Heart left ventricle (tissue), 16 donors: ENCODE results near the gene KLHL42. TPM values are rescaled to one million over a fixed set of nuclear protein-coding genes. Genes with fewer than 3 reads are reported as not detected.

Experiments
- ATAC-seq, 4 donors: fragments of 200-7000 bp; cut with Tn5 transposase; one replicate each; pipeline ENCODE4 v1.9.1; 2020 to 2022; ENCODE audit warnings: moderate library complexity in 4 of 4, mild to moderate bottlenecking in 3 of 4, moderate number of reproducible peaks in 1 of 4
- DNase-seq, 5 donors: peaks; one replicate each; pipeline ENCODE4 v3.0.0-alpha.2; 2020
- H3K27ac ChIP-seq, 12 donors: fragments of 200-600 bp; sonication (generic) in 4 of 12; one replicate each; pipeline versions ENCODE4 v1.5.0 to v1.8.0; 2016 to 2022; ENCODE audit warnings: mild to moderate bottlenecking in 2 of 12
- H3K27me3 ChIP-seq, 9 donors: fragments of 200-600 bp; sonication (generic) in 2 of 9; one replicate each; pipeline versions ENCODE4 v1.5.1 to v1.8.0; 2016 to 2022; ENCODE audit warnings: mild to moderate bottlenecking in 3 of 9
- H3K36me3 ChIP-seq, 9 donors: fragments of 200-600 bp; sonication (generic) in 2 of 9; one replicate each; pipeline versions ENCODE4 v1.5.0 to v1.8.0; 2018 to 2022; ENCODE audit warnings: mild to moderate bottlenecking in 2 of 9
- H3K4me1 ChIP-seq, 12 donors: fragments of 200-600 bp; sonication (generic) in 4 of 12; one replicate each; pipeline versions ENCODE4 v1.5.0 to v1.8.0; 2016 to 2022; ENCODE audit warnings: mild to moderate bottlenecking in 3 of 12
- H3K4me3 ChIP-seq, 12 donors: fragments of 200-600 bp; sonication (generic) in 4 of 12; one replicate each; pipeline versions ENCODE4 v1.5.0 to v1.8.0; 2017 to 2022; ENCODE audit warnings: mild to moderate bottlenecking in 9 of 12, moderate library complexity in 4 of 12
- H3K9me3 ChIP-seq, 12 donors: fragments of 200-600 bp; sonication (generic) in 4 of 12; one replicate each; pipeline versions ENCODE4 v1.5.0 to v1.8.0; 2016 to 2022; ENCODE audit warnings: mild to moderate bottlenecking in 1 of 12
- CTCF ChIP-seq, 12 donors: fragments of 200-600 bp; sonication (generic) in 4 of 12; IDR thresholded peaks; one replicate each; pipeline versions ENCODE4 v1.5.0 to v1.8.0; 2018 to 2022; ENCODE audit warnings: antibody characterized with exemption in 12 of 12, mild to moderate bottlenecking in 5 of 12
- POLR2A ChIP-seq, 2 donors: fragments of 450-650 bp; IDR thresholded peaks; one replicate each; pipeline ENCODE4 v1.6.1; 2017; ENCODE audit warnings: antibody characterized with exemption in 2 of 2, mild to moderate bottlenecking in 2 of 2, moderate library complexity in 2 of 2
- WGBS, 4 donors: extraction: QIAGEN DNeasy Blood & Tissue Kit in 2 of 4; methylation state at CpG; one replicate each; pipeline versions ENCODE4 v1.1.5 to v1.1.7; 2013 to 2018; 5-methylcytosine and 5-hydroxymethylcytosine counted together
- intact Hi-C, 10 donors: fragments of 100-400 bp; cut with DNase I; formaldehyde crosslinking; loops; one replicate each; pipeline versions ENCODE4 v1.11.1 to v1.14.2; 2022
- polyA plus RNA-seq, 2 donors: library from polyadenylated mRNA; stranded (reverse); fragments of 200-250 nt; gene quantifications; one replicate each; pipeline ENCODE4 v1.2.3, GENCODE V29; 2013
- total RNA-seq, 9 donors: library from RNA; depleted of rRNA in 2 of 9; stranded (reverse); fragments of >200 nt in 2 of 9; fragmentation: NEBNext Ultra II Directional in 3 of 9; extraction: Animal tissue kit (Norgen Biotek cat#: 25700) in 3 of 9; gene quantifications; one replicate each; pipeline versions ENCODE4 v1.1.0 to v1.2.4, GENCODE V29; 2016 to 2023
- donor health status: ischemic (EF 13 %, LVEDD 7.1; RV severe dilation, severe dysfunction).
- donor health status: healthy with polysubstance abuse.
- donor health status: DM: no; HTN: yes; CAD: no.
- donor health status: DM: no; HTN: no; CAD: no.
- donor health status: ischemic (EF 25% LVEDD 6.9; RV normal size, moderate dysfunction).
- donor health status: ischemic (EF 25% LVEDD 5.7; RV mildly dilated, moderate dysfunction).
- donor health status: healthy.
- donor health status: DM: yes; HTN: yes; CAD: no.
- donor health status: ischemic (EF 35%, LVEDD 5.7; RV mildly dilated, moderate dysfunction).
- donor health status: nonischemic (EF 11% LVEDD 7.7; RV severe dilation, severe dysfunction).
- donor health status: DM: yes; HTN: yes; CAD: no.
- donor health status: PGD.
- donor health status: ischemic (EF 29% LVEDD 5.4; RV normal size, mild dysfunction).
- donor health status: nonischemic (EF 23%, LVEDD 6.1; RV moderate dilation, normal function).

The KLHL42 gene
- total and polyA plus RNA-seq, 11 donors, result 3.2 to 11.4 (median 5.9) TPM

- no peaks in the 10 kb centered on the region for H3K4me1 ChIP-seq
- TF ChIP-seq CTCF (IDR thresholded peaks at IDR 0.05) (no peak), POLR2A (IDR thresholded peaks at IDR 0.05) (no peak)
- intact Hi-C loops, result no loop called here
- 0 to 46% (median 20%) methylated on average over 1 of the region's 1 CpG for WGBS, 4 donors
- H3K36me3 ChIP-seq, result peaks cover 0 to 10% (median 0%) of the 10 kb centered on the region in 9 donors
- no peak overlapping the region for H3K27ac ChIP-seq
- no peaks in the 10 kb centered on the region for H3K9me3 ChIP-seq
- no peak overlapping the region for H3K4me3 ChIP-seq
- H3K27me3 ChIP-seq, result no peaks in the 10 kb centered on the region
- no peak for DNase-seq
- ATAC-seq, result no peak
Measured at GRCh38 chr12:27805238-27805637, 25.2 kb downstream of the KLHL42 start.

GRCh38 chr12:27806259-27806658 lies 26.2 kb downstream of the KLHL42 start:
- Histone ChIP-seq H3K36me3 (peaks cover 0 to 6% (median 0%) of the 10 kb centered on the region in 9 donors), H3K4me3 (no peak overlapping the region), H3K27ac (no peak overlapping the region), H3K4me1 (no peaks in the 10 kb centered on the region), H3K9me3 (no peaks in the 10 kb centered on the region), H3K27me3 (no peaks in the 10 kb centered on the region)
- no peak for TF ChIP-seq CTCF (IDR thresholded peaks at IDR 0.05)
- no peak for TF ChIP-seq POLR2A (IDR thresholded peaks at IDR 0.05)
- WGBS, 4 donors, result 73 to 95% (median 85%) methylated on average over 4 of the region's 4 CpGs
- intact Hi-C loops, result no loop called here
- ATAC-seq (no peak), DNase-seq (no peak)

DNA sequence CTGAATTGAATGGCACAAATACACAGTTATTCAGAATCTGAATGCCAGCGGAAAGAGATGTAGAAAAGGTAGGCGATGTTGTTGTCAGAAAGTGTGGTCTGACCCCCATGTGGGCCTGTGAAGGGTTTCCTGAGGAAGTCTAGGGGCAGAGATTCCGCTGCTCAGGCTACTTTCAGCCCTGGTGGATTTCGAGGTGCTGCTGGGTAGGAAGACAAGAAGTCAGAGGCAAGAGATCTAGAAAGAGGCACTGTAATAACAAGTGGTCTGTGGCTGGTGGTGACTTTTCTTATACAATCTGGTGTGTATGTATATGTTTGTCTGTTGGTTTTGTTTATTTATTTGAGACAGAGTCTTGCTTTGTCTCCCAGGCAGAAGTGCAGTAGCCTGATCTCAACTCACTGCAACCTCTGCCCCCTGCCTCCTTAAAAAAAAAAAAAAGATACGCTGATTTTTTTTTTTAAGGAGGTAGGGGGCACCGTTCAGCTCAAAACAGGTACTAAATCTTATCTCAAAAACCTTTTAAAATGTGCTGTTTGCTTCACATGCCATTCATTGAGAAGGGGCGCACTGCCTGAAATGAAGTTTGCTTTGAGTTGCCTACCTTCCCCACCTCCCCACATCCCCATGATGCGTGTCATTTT lies 27.1 kb downstream of the KLHL42 start:
- WGBS, 4 donors, result 59 to 72% (median 66%) methylated on average over 8 of the region's 8 CpGs
- no peaks in the 10 kb centered on the region for H3K27me3 ChIP-seq
- H3K36me3 ChIP-seq, result no peaks in the 10 kb centered on the region
- H3K4me3 ChIP-seq, result no peak overlapping the region
- no peaks in the 10 kb centered on the region for H3K9me3 ChIP-seq
- intact Hi-C loops, result no loop called here
- DNase-seq, result no peak
- no peak overlapping the region for H3K27ac ChIP-seq
- H3K4me1 ChIP-seq, result no peaks in the 10 kb centered on the region
- no peak for ATAC-seq
- TF ChIP-seq POLR2A (IDR thresholded peaks at IDR 0.05) (no peak), CTCF (IDR thresholded peaks at IDR 0.05) (no peak)

- Histone ChIP-seq H3K4me1 (no peaks in the 10 kb centered on the region), H3K27ac (no peak overlapping the region), H3K36me3 (no peaks in the 10 kb centered on the region), H3K9me3 (no peaks in the 10 kb centered on the region), H3K4me3 (no peak overlapping the region), H3K27me3 (no peaks in the 10 kb centered on the region)
- TF ChIP-seq CTCF (IDR thresholded peaks at IDR 0.05), result no peak
- no peak for TF ChIP-seq POLR2A (IDR thresholded peaks at IDR 0.05)
- DNase-seq (peak in 1 of 5 donors; percentile 14), ATAC-seq (no peak)
- WGBS, 4 donors, result 50 to 57% (median 54%) methylated on average over 6 of the region's 6 CpGs
- intact Hi-C loops, result no loop called here
Measured at GRCh38 chr12:27808841-27809240, 28.8 kb downstream of the KLHL42 start.
